GM23248 (cell line): Measurements from ENCODE around the gene CLIC5.

Source experiments
- EZH2 ChIP-seq: fragments of 200-600 bp; sonication (generic); IDR thresholded peaks from 2 replicates; pipeline ENCODE4 v1.6.1; 2018; ENCODE audit warnings: antibody characterized with exemption, mild to moderate bottlenecking; ENCODE audit not compliant: insufficient read depth, poor library complexity, severe bottlenecking
- EZH2phosphoT487 ChIP-seq: fragments of 200-600 bp; sonication (generic); IDR thresholded peaks from 2 replicates; pipeline ENCODE4 v1.6.1; 2018; ENCODE audit warnings: antibody characterized with exemption, moderate library complexity, mild to moderate bottlenecking, low read depth; ENCODE audit not compliant: insufficient read depth

DNA sequence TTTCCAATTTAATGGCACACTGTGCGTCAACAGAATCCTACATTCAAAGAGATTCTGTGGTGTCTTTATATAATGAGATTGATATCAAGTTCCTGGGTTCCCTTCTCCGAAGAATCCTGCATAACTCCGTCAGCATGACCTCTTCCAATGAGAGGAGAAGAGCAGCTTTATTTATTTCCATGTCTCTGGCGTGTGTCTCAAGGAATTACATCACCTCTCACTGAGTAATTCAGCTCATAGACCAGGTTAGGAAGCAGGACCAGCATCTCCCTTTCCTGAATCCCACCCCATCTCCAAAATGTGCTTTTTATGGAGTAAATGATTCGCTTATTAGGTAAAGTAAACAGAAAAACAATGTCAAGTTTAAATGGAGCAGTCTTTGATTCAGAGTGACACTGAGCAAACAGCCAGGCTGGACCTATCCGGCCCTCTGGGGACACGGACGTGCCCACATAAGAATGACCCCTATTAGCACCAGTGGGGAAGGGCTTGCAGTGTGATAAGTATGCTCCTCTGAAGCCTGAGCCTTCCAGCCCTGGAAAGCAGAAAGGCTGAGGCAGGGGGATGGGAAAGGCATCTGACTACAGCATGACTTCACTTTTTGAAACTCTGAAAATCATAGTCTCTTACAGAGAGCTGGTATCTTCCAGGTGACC lies 165.2 kb downstream of the CLIC5 start:
- TF ChIP-seq EZH2, result no peak
- no peak for TF ChIP-seq EZH2phosphoT487
